Peyer's patch (tissue), 4 donors: ENCODE measurements around the gene KIR3DL2.

Experiments
- POLR2A ChIP-seq, 2 donors: fragments of 450-650 bp; IDR thresholded peaks; one replicate each; pipeline ENCODE4 v1.5.1; 2017; ENCODE audit warnings: antibody characterized with exemption in 2 of 2, mild to moderate bottlenecking in 2 of 2, moderate library complexity in 2 of 2
- TF ChIP-seq, protein P1 (sequence below), 6 experiments: fragments of 450-650 bp in 4 of 6; fragments of 200-600 bp in 2 of 6; sonication (generic) in 1 of 6; IDR thresholded peaks; one replicate each; pipeline ENCODE4 v1.5.1; 2017 to 2019; ENCODE audit warnings: antibody characterized with exemption in 6 of 6, mild to moderate bottlenecking in 3 of 6, moderate library complexity in 1 of 6

DNA sequence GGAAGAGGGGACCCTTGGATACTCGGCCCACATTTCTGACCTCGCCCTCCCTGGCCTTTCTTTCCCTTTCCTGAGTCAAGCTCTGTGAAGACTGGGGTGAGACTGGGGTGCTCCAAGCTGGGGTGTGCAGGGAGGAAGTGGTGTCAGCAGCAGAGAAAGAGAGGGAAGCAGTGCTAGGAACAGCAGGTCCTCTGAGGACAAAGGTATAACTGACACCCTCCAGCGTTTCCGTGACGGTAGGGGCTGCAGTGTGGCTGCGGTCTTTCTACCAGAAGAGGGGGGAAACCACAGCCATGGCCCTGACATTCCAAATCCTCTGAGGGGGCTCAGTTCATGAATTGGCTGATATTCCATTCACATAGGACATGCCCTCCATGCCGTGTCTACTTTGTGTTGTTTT is 1.1 kb downstream of the KIR3DL2 start:
- TF ChIP-seq, protein P1, sequence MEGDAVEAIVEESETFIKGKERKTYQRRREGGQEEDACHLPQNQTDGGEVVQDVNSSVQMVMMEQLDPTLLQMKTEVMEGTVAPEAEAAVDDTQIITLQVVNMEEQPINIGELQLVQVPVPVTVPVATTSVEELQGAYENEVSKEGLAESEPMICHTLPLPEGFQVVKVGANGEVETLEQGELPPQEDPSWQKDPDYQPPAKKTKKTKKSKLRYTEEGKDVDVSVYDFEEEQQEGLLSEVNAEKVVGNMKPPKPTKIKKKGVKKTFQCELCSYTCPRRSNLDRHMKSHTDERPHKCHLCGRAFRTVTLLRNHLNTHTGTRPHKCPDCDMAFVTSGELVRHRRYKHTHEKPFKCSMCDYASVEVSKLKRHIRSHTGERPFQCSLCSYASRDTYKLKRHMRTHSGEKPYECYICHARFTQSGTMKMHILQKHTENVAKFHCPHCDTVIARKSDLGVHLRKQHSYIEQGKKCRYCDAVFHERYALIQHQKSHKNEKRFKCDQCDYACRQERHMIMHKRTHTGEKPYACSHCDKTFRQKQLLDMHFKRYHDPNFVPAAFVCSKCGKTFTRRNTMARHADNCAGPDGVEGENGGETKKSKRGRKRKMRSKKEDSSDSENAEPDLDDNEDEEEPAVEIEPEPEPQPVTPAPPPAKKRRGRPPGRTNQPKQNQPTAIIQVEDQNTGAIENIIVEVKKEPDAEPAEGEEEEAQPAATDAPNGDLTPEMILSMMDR (IDR thresholded peaks at IDR 0.05), result no peak
- TF ChIP-seq POLR2A (IDR thresholded peaks at IDR 0.05), result no peak
